Panc1 (cell line): ENCODE results near the gene DOCK4. TPM values are rescaled to one million over a fixed set of nuclear protein-coding genes. Genes with fewer than 3 reads are reported as not detected.

Experiments
- ATAC-seq: fragments of 200-7000 bp; cut with Tn5 transposase; 2 replicates; pipeline ENCODE4 v1.9.1; 2020; ENCODE audit warnings: mild to moderate bottlenecking, moderate library complexity
- BruUV-seq: library from RNA; stranded (reverse); fragments of 400-500 nt; replicated peaks from 2 replicates; lab custom pipeline; 2021; lab: Mats Ljungman, UMichigan
- CTCF ChIA-PET: fragments of 300-600 bp; sonication (Branson Sonifier 250); formaldehyde crosslinking; loops from one replicate; lab custom pipeline; 2022; ENCODE audit warnings: antibody characterized with exemption; lab: Charles Lee
- POLR2A ChIA-PET: fragments of 300-600 bp; sonication (Branson Sonifier 250); formaldehyde crosslinking; loops from one replicate; lab custom pipeline; 2022; ENCODE audit warnings: antibody characterized with exemption; lab: Charles Lee
- DNase-seq: peaks from one replicate; pipeline ENCODE4 v3.0.0-alpha.2; 2010; ENCODE audit warnings: low read depth, low spot score
- H3K27ac ChIP-seq: 2 replicates; pipeline ENCODE4 v1.5.1; 2011; ENCODE audit warnings: mild to moderate bottlenecking, low read length, inconsistent platforms
- H3K27me3 ChIP-seq: fragments of 200-500 bp; sonication (Bioruptor generic); 2 replicates; pipeline ENCODE4 v1.6.0; 2014; ENCODE audit warnings: low read length, inconsistent platforms; ENCODE audit not compliant: control insufficient read depth, insufficient read depth
- H3K36me3 ChIP-seq: fragments of 200-500 bp; sonication (Bioruptor generic); 2 replicates; pipeline ENCODE4 v1.5.1; 2014; ENCODE audit warnings: inconsistent platforms, mild to moderate bottlenecking, low read length, moderate library complexity; ENCODE audit not compliant: control insufficient read depth, insufficient read depth
- H3K4me1 ChIP-seq: 2 replicates; pipeline ENCODE4 v1.5.1; 2011; ENCODE audit warnings: inconsistent platforms, mild to moderate bottlenecking, low read length, moderate library complexity; ENCODE audit not compliant: control insufficient read depth, insufficient read depth
- H3K4me3 ChIP-seq, 2 experiments: 2 replicates each; pipeline ENCODE4 v1.5.1; 2011 to 2012; ENCODE audit warnings: low read depth in 2 of 2, low read length in 2 of 2, mild to moderate bottlenecking in 2 of 2, inconsistent platforms in 1 of 2, moderate library complexity in 1 of 2
- H3K9me3 ChIP-seq: fragments of 200-500 bp; sonication (Bioruptor generic); 2 replicates; pipeline ENCODE4 v1.5.1; 2014; ENCODE audit warnings: low read depth, mild to moderate bottlenecking, inconsistent platforms, low read length, moderate library complexity; ENCODE audit not compliant: control insufficient read depth, insufficient read depth
- POLR2AphosphoS5 ChIP-seq: IDR thresholded peaks from 2 replicates; pipeline ENCODE4 v1.6.1; 2012; ENCODE audit warnings: mild to moderate bottlenecking, low read depth, low read length, moderate library complexity
- SIN3A ChIP-seq: IDR thresholded peaks from 2 replicates; pipeline ENCODE4 v1.6.1; 2012; ENCODE audit warnings: low read depth, mild to moderate bottlenecking, low read length, moderate library complexity, borderline replicate concordance; ENCODE audit not compliant: insufficient read depth
- TCF7L2 ChIP-seq: IDR thresholded peaks from 2 replicates; pipeline ENCODE4 v1.6.1; 2011; ENCODE audit warnings: mild to moderate bottlenecking, low read depth, low read length, inconsistent platforms
- in situ Hi-C: cut with HindIII; loops from 2 replicates; pipeline ENCODE4 v1.10.0; 2016; ENCODE audit warnings: low sequenced_read_pairs, low pct_unique_long_range_greater_than_20kb
- intact Hi-C: fragments of 100-400 bp; cut with micrococcal nuclease; formaldehyde crosslinking; loops from one replicate; pipeline ENCODE4 v1.10.0; 2022; ENCODE audit not compliant: unreplicated experiment
- total RNA-seq: library from RNA; stranded (reverse); gene quantifications from one replicate; pipeline ENCODE4 v1.2.1, GENCODE V29; 2021; ENCODE audit not compliant: unreplicated experiment
- TF ChIP-seq, protein P1 (sequence below), 2 experiments: IDR thresholded peaks; 2 replicates each; pipeline ENCODE4 v1.6.1; 2011 to 2012; ENCODE audit warnings: low read depth in 2 of 2, control low read depth in 1 of 2, low read length in 1 of 2, mild to moderate bottlenecking in 1 of 2, moderate library complexity in 1 of 2; ENCODE audit not compliant: insufficient read depth in 1 of 2
- TF ChIP-seq, protein P2 (sequence below): fragments of 450-650 bp; IDR thresholded peaks from 2 replicates; pipeline ENCODE4 v1.5.1; 2017; ENCODE audit warnings: mild to moderate bottlenecking

The DOCK4 gene
- total RNA-seq, 1 experiment from 2014 or later: 10.8 TPM

GRCh38 chr7:112125250-112125649 is 80.9 kb downstream of the DOCK4 start:
- BruUV-seq: no TSS peak
- no peak for ATAC-seq
- Histone ChIP-seq H3K4me3 (no peak overlapping the region), H3K27me3 (no peaks in the 10 kb centered on the region), H3K9me3 (no peaks in the 10 kb centered on the region), H3K27ac (no peak overlapping the region), H3K4me1 (no peaks in the 10 kb centered on the region), H3K36me3 (no peaks in the 10 kb centered on the region)
- in situ Hi-C loops (no loop called here), intact Hi-C loops (no loop called here)
- ChIA-PET CTCF (no interaction called here), POLR2A (no interaction called here)
- no peak for DNase-seq
- TF ChIP-seq SIN3A (no peak), POLR2AphosphoS5 (no peak), TCF7L2 (no peak)
- TF ChIP-seq, protein P1, sequence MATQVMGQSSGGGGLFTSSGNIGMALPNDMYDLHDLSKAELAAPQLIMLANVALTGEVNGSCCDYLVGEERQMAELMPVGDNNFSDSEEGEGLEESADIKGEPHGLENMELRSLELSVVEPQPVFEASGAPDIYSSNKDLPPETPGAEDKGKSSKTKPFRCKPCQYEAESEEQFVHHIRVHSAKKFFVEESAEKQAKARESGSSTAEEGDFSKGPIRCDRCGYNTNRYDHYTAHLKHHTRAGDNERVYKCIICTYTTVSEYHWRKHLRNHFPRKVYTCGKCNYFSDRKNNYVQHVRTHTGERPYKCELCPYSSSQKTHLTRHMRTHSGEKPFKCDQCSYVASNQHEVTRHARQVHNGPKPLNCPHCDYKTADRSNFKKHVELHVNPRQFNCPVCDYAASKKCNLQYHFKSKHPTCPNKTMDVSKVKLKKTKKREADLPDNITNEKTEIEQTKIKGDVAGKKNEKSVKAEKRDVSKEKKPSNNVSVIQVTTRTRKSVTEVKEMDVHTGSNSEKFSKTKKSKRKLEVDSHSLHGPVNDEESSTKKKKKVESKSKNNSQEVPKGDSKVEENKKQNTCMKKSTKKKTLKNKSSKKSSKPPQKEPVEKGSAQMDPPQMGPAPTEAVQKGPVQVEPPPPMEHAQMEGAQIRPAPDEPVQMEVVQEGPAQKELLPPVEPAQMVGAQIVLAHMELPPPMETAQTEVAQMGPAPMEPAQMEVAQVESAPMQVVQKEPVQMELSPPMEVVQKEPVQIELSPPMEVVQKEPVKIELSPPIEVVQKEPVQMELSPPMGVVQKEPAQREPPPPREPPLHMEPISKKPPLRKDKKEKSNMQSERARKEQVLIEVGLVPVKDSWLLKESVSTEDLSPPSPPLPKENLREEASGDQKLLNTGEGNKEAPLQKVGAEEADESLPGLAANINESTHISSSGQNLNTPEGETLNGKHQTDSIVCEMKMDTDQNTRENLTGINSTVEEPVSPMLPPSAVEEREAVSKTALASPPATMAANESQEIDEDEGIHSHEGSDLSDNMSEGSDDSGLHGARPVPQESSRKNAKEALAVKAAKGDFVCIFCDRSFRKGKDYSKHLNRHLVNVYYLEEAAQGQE (IDR thresholded peaks at IDR 0.05; ENCODE audit: insufficient read depth in 1 of 2, low read depth in 2 of 2, low read length in 1 of 2): no peak
- TF ChIP-seq, protein P2, sequence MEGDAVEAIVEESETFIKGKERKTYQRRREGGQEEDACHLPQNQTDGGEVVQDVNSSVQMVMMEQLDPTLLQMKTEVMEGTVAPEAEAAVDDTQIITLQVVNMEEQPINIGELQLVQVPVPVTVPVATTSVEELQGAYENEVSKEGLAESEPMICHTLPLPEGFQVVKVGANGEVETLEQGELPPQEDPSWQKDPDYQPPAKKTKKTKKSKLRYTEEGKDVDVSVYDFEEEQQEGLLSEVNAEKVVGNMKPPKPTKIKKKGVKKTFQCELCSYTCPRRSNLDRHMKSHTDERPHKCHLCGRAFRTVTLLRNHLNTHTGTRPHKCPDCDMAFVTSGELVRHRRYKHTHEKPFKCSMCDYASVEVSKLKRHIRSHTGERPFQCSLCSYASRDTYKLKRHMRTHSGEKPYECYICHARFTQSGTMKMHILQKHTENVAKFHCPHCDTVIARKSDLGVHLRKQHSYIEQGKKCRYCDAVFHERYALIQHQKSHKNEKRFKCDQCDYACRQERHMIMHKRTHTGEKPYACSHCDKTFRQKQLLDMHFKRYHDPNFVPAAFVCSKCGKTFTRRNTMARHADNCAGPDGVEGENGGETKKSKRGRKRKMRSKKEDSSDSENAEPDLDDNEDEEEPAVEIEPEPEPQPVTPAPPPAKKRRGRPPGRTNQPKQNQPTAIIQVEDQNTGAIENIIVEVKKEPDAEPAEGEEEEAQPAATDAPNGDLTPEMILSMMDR: no peak

DNA sequence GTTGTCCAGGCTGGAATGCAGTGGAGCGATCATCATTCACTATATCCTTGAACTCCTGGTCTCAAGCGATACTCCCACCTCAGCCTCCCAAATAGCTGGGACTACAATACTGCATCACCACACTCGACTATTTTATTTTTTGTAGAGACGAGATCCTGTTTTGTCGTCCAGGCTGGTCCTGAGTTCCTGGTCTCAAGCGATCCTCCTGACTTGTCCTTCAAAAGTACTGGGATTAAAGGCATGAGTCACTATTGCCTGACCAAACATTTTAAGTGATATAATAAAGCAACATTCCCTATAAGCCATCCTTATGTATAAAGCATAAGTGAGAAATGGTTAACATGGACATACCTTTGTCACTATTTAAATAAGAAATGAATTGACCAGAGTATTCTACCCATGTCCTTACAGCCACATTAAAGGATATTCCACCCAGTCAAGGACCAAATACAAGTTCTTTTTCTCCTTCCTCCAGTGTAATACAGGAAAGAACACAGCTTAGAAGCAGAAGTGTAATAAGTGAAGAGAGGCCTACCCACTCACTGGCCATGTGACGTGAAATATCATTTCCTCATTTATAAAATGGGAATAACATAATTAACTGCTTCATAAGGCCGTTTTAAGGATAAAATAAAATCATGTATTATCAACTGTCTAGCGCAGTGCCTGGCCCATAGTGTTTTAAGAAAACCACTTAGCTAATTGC is 82.0 kb downstream of the DOCK4 start:
- TF ChIP-seq SIN3A: no peak
- Histone ChIP-seq H3K9me3 (no peaks in the 10 kb centered on the region), H3K4me3 (no peak overlapping the region), H3K27me3 (no peaks in the 10 kb centered on the region), H3K27ac (no peak overlapping the region), H3K4me1 (no peaks in the 10 kb centered on the region), H3K36me3 (no peaks in the 10 kb centered on the region)
- DNase-seq: no peak
- no peak for ATAC-seq
- in situ Hi-C loops (no loop called here), intact Hi-C loops (no loop called here)
- ChIA-PET POLR2A (no interaction called here), CTCF (no interaction called here)
- no TSS peak for BruUV-seq

GRCh38 chr7:112122798-112123197 is 83.4 kb downstream of the DOCK4 start:
- in situ Hi-C loops: no loop called here
- ChIA-PET POLR2A (no interaction called here), CTCF (no interaction called here)
- Histone ChIP-seq H3K27me3 (no peaks in the 10 kb centered on the region), H3K4me3 (no peak overlapping the region), H3K9me3 (no peaks in the 10 kb centered on the region), H3K27ac (no peak overlapping the region), H3K4me1 (no peaks in the 10 kb centered on the region), H3K36me3 (no peaks in the 10 kb centered on the region)
- TF ChIP-seq, protein P2: no peak
- TF ChIP-seq POLR2AphosphoS5 (no peak), TCF7L2 (no peak), SIN3A (no peak)
- TF ChIP-seq, protein P1 (IDR thresholded peaks at IDR 0.05; ENCODE audit: insufficient read depth in 1 of 2, low read depth in 2 of 2, low read length in 1 of 2): no peak
- DNase-seq: no peak
- intact Hi-C loops: no loop called here
- ATAC-seq: no peak
- no TSS peak for BruUV-seq
